GM12875 (cell line): Measurements from ENCODE around the gene MATN4.
"Not testable (repeated sequence)": the region's sequence is repeated elsewhere in the genome, so short reads cannot be mapped to it uniquely, and the experiment has no call there.

Experiments
- H3K4me3 ChIP-seq: one replicate; pipeline ENCODE4 v1.5.1; 2011; ENCODE audit warnings: low read depth, low read length, control low read depth
- CTCF ChIP-seq: IDR thresholded peaks from 2 replicates; pipeline ENCODE4 v1.5.1; 2011; ENCODE audit warnings: low read depth, mild to moderate bottlenecking, control low read depth, inconsistent platforms, low read length, moderate library complexity, borderline replicate concordance; ENCODE audit not compliant: insufficient read depth

MATN4 gene

GRCh38 chr20:45308117-45308778 lies at the start of gene MATN4:
Gene MATN4, minus strand, starts transcription at chr20:45308299. Its CDS starts 2,717 bp downstream, at chr20:45305582.
- no peak within 1 kb of the TSS for H3K4me3 ChIP-seq
- TF ChIP-seq CTCF, result no peak

GRCh38 chr20:45355209-45356084 lies 47.3 kb upstream of the MATN4 start:
- TF ChIP-seq CTCF, result no peak
- H3K4me3 ChIP-seq, result no peak overlapping the region

GRCh38 chr20:45354423-45355208 lies 46.5 kb upstream of the MATN4 start:
- H3K4me3 ChIP-seq, result no peak overlapping the region
- no peak for TF ChIP-seq CTCF

- TF ChIP-seq CTCF, result no peak
- no peak overlapping the region for H3K4me3 ChIP-seq
Observed at GRCh38 chr20:45353746-45354145, 45.6 kb upstream of the MATN4 start.

- no peak overlapping the region for H3K4me3 ChIP-seq
- no peak for TF ChIP-seq CTCF
Observed at GRCh38 chr20:45352729-45353128, 44.6 kb upstream of the MATN4 start.

GRCh38 chr20:45350795-45351194 lies 42.7 kb upstream of the MATN4 start:
- not testable (repeated sequence) for H3K4me3 ChIP-seq

- no peak overlapping the region for H3K4me3 ChIP-seq
- no peak for TF ChIP-seq CTCF
Observed at GRCh38 chr20:45350217-45350616, 42.1 kb upstream of the MATN4 start.
